ENCODE results near the gene TNFRSF1A. TPM values are rescaled to one million over a fixed set of nuclear protein-coding genes. Genes with fewer than 3 reads are reported as not detected.

TNFRSF1A gene
- total and polyA plus RNA-seq, 12 donors: 46.4 to 386 (median 224) TPM

DNA sequence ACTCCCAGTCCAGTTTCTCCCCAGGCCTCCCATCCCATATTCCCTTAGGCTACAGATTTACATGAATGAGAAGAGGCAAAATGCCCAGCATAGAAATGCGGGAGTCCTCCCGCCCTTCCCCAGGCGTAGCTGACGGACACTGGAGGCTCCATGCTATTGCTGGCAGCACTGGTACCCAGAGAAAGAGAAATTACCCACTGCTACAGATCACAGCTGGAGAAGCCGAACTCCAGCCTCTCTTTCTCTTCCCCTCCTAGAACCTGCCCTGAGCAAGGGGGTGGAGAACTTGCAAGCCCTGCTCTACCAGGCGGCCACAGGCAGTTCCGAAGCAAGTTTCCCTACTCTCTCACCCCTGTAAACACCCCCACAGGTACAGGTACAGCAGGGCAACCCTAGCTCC, 45.7 kb upstream of the TNFRSF1A start:
- Histone ChIP-seq H3K27me3 (no peaks in the 10 kb centered on the region), H3K4me3 (no peak overlapping the region), H3K9me3 (replicated peaks in 1 of 3) (no peaks in the 10 kb centered on the region), H3K4me1 (replicated peaks in 1 of 2) (peaks cover 25 to 42% of the 10 kb centered on the region in 2 donors), H3K27ac (peak overlapping the region in 1 of 5 donors; percentile 21), H3K36me3 (replicated peaks in 1 of 2) (peaks cover 0 to 59% of the 10 kb centered on the region in 2 donors)
- intact Hi-C loops (cut with DNase I): loop anchor here in 1 of 2 donors (5.0 kb wide), 1 partner anchor 65 kb away; the partner anchor contains the start of gene TAPBPL
- 88 to 94% (median 91%) methylated on average over 7 of the region's 7 CpGs for WGBS, 4 donors
- DNase-seq: no peak
- no peak for TF ChIP-seq POLR2A (IDR thresholded peaks at IDR 0.05)
- TF ChIP-seq CTCF (IDR thresholded peaks at IDR 0.05): no peak

- TF ChIP-seq CTCF (IDR thresholded peaks at IDR 0.05): no peak
- no peak for TF ChIP-seq POLR2A (IDR thresholded peaks at IDR 0.05)
- Histone ChIP-seq H3K36me3 (replicated peaks in 1 of 2) (peaks cover 0 to 56% of the 10 kb centered on the region in 2 donors), H3K9me3 (replicated peaks in 1 of 3) (no peaks in the 10 kb centered on the region), H3K4me1 (replicated peaks in 1 of 2) (peaks cover 19 to 33% of the 10 kb centered on the region in 2 donors), H3K4me3 (peak overlapping the region in 1 of 4 donors; percentile 20), H3K27me3 (no peaks in the 10 kb centered on the region), H3K27ac (peak overlapping the region in 1 of 5 donors; percentile 62)
- 63 to 75% (median 67%) methylated on average over 1 of the region's 1 CpG for WGBS, 4 donors
- intact Hi-C loops (cut with DNase I): loop anchor here in 1 of 2 donors (5.0 kb wide), 1 partner anchor 66 kb away; the partner anchor contains the start of gene TAPBPL
- DNase-seq: no peak
Observed at GRCh38 chr12:6386491-6386890, 44.6 kb upstream of the TNFRSF1A start.

DNA sequence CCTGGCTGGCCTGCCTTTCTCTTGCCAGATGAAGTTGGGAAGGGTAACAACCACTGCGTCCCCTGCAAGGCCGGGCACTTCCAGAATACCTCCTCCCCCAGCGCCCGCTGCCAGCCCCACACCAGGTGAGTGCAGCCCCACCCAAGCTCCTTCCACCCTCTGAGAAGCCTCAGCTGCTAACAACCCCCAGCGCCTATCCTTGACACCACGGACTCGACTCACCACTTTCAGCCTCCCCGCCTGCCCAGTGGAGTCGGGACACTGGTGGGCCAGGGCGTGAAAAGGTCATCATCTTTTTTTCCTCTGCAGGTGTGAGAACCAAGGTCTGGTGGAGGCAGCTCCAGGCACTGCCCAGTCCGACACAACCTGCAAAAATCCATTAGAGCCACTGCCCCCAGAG, 44.2 kb upstream of the TNFRSF1A start:
- peaks cover 0 to 51% of the 10 kb centered on the region in 2 donors for H3K36me3 ChIP-seq (replicated peaks in 1 of 2)
- peaks cover 19 to 33% of the 10 kb centered on the region in 2 donors for H3K4me1 ChIP-seq (replicated peaks in 1 of 2)
- H3K27ac ChIP-seq: peak overlapping the region in 1 of 5 donors; percentile 62
- TF ChIP-seq POLR2A (IDR thresholded peaks at IDR 0.05) (no peak), CTCF (IDR thresholded peaks at IDR 0.05) (no peak)
- peak overlapping the region in 1 of 4 donors; percentile 20 for H3K4me3 ChIP-seq
- intact Hi-C loops (cut with DNase I): loop anchor here in 1 of 2 donors (5.0 kb wide), 1 partner anchor 66 kb away; the partner anchor contains the start of gene TAPBPL
- no peaks in the 10 kb centered on the region for H3K27me3 ChIP-seq
- WGBS, 4 donors: 72 to 83% (median 79%) methylated on average over 10 to 11 of the region's 11 CpGs
- H3K9me3 ChIP-seq (replicated peaks in 1 of 3): no peaks in the 10 kb centered on the region
- peak in 1 of 7 donors; percentile 17 for DNase-seq

GRCh38 chr12:6384499-6385436, 42.9 kb upstream of the TNFRSF1A start:
- peak in 2 of 7 donors; percentile 29 to 32 for DNase-seq
- intact Hi-C loops (cut with DNase I): loop anchor here (5.0 kb wide), 3 partner anchors 47 to 68 kb away; partner anchors contain the start of gene TAPBPL (in 1 of the 2)
- WGBS, 4 donors: 22 to 45% (median 43%) methylated on average over 16 to 36 of the region's 36 CpGs

More at GRCh38 chr12:6384499-6385436, 42.9 kb upstream of the TNFRSF1A start:
- no peaks in the 10 kb centered on the region for H3K27me3 ChIP-seq
- TF ChIP-seq POLR2A (IDR thresholded peaks at IDR 0.05) (no peak), CTCF (IDR thresholded peaks at IDR 0.05) (no peak)
- H3K9me3 ChIP-seq (replicated peaks in 1 of 3): no peaks in the 10 kb centered on the region
- peak overlapping the region; percentile 39 to 97 (median 95) for H3K27ac ChIP-seq
- H3K4me3 ChIP-seq: peak overlapping the region; percentile 31 to 88 (median 62)
- peaks cover 19 to 36% of the 10 kb centered on the region in 2 donors for H3K4me1 ChIP-seq (replicated peaks in 1 of 2)
- H3K36me3 ChIP-seq (replicated peaks in 1 of 2): peaks cover 0 to 39% of the 10 kb centered on the region in 2 donors

All from adrenal gland (tissue), 12 donors.